Erythroblast (primary cell): ENCODE data around the gene RBP3.

Experiments
- GATA1 ChIP-seq: IDR thresholded peaks from 2 replicates; pipeline ENCODE4 v1.6.1; 2011; ENCODE audit warnings: low read depth, mild to moderate bottlenecking, control low read depth, low read length, moderate library complexity
- POLR2A ChIP-seq: IDR thresholded peaks from 2 replicates; pipeline ENCODE4 v1.6.1; 2011; ENCODE audit warnings: mild to moderate bottlenecking, low read length

DNA sequence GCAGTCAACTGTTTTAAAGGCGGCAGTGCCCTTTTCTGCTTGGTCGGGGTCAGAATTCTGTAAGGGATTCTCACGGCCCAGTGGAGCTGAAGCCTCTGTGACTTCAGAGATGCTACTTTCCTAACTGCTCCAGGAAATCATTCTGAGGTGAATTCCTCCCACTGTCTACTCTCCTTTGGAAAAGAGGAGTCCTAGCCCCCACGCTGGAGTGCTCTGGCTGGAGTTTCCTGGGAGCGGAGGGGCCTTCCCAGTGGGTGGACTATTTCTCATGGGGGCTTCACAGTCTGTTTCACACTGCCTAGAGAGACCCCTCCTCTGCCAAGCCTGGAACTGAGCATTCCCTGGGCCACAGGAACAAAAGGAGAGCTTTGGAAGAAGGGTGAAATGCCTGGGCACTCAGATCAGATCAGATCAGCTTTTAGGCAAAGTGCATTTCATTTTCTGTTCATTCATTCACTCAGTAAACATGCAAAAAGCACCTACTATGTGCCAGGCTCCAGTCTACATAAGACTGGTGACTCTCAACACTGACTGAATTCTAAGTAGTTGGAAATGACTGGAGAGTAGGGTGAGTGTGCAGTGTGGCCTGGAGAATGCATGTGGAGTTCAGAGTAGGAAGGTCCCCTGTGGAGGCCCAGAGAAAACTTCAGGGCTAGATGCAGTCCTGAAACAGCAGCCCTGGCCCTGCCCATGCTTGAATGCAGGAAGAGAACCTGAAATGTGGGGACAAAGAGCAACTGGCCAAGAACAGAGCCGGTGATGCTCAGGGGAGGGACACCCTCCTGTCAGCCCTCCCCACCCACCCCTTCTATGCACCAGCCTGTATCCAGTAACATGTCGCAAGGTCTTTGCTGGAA lies 23.7 kb downstream of the RBP3 start:
- TF ChIP-seq POLR2A, result no peak
- TF ChIP-seq GATA1, result no peak
